H1 (cell line): Measurements from ENCODE around the gene USP1. TPM values are rescaled to one million over a fixed set of nuclear protein-coding genes. Genes with fewer than 3 reads are reported as not detected.

Experiments
- ATF3 ChIP-seq: IDR thresholded peaks from 2 replicates; pipeline ENCODE4 v1.6.1; 2011; ENCODE audit warnings: low read depth, mild to moderate bottlenecking, low read length; ENCODE audit not compliant: insufficient read depth
- CBX5 ChIP-seq: fragments of 300-800, 300-1000 bp; sonication (generic); IDR thresholded peaks from 2 replicates; pipeline ENCODE4 v1.7.1; 2016; ENCODE audit warnings: antibody characterized with exemption, low read length, low read depth
- POLR2AphosphoS5 ChIP-seq: IDR thresholded peaks from 2 replicates; pipeline ENCODE4 v1.6.1; 2011; ENCODE audit warnings: low read depth, low read length
- POU5F1 ChIP-seq: IDR thresholded peaks from 2 replicates; pipeline ENCODE4 v1.6.1; 2011; ENCODE audit warnings: low read depth, mild to moderate bottlenecking, low read length, moderate library complexity
- TCF12 ChIP-seq: IDR thresholded peaks from 2 replicates; pipeline ENCODE4 v1.6.1; 2011; ENCODE audit warnings: low read depth, mild to moderate bottlenecking, low read length
- polyA plus RNA-seq, 7 experiments: library from polyadenylated mRNA; depleted of rRNA in 3 of 7; stranded (reverse) in 5 of 7; unstranded in 2 of 7; fragments of >200 nt in 5 of 7; fragments of 200-250 nt in 2 of 7; gene quantifications; 1 replicate in 5 of 7; 2 replicates in 1 of 7; 4 replicates in 1 of 7; pipeline versions ENCODE4 v1.2.1 to v1.2.3, GENCODE V29; 2011 to 2013; ENCODE audit warnings: missing spikeins in 2 of 7, mixed read lengths in 2 of 7
- total RNA-seq: library from RNA; stranded (reverse); fragmentation: NEBNext Ultra II Directional; extraction: Animal tissue kit (Norgen Biotek cat#: 25700); gene quantifications from 2 replicates; pipeline ENCODE4 v1.2.1, GENCODE V29; 2021
- TF ChIP-seq, protein P1 (sequence below): IDR thresholded peaks from 2 replicates; pipeline ENCODE4 v1.6.1; 2012; ENCODE audit warnings: low read length, inconsistent platforms

Gene USP1
- total and polyA plus RNA-seq, 2 of the 8 experiments (the other 6 are each of a cell fraction or from before 2014, with no cell fraction given): 9.1 to 49.6 TPM

DNA sequence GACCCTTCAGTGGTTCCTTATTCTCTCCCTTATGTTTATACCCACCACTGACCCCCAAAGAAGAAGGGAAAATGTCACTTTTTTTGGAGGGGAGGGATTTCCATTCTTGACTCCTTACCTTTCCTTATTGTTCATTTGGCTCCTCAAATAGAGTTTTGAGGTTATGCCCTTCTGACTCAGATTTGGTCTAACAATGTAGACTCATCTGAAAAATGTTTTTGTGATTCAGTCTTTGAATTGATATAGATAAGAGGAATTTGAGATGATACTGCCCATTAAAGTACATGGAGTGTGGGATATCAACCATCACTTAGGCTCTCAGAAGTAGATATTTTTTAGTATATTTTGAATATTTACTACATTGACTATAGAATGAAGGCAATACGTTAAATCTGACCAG lies 16.1 kb downstream of the USP1 start (continued):
- TF ChIP-seq, protein P1, sequence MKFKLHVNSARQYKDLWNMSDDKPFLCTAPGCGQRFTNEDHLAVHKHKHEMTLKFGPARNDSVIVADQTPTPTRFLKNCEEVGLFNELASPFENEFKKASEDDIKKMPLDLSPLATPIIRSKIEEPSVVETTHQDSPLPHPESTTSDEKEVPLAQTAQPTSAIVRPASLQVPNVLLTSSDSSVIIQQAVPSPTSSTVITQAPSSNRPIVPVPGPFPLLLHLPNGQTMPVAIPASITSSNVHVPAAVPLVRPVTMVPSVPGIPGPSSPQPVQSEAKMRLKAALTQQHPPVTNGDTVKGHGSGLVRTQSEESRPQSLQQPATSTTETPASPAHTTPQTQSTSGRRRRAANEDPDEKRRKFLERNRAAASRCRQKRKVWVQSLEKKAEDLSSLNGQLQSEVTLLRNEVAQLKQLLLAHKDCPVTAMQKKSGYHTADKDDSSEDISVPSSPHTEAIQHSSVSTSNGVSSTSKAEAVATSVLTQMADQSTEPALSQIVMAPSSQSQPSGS: no peak
- TF ChIP-seq ATF3: no peak
- TF ChIP-seq POLR2AphosphoS5: no peak
- TF ChIP-seq POU5F1: no peak
- no peak for TF ChIP-seq CBX5
- no peak for TF ChIP-seq TCF12
